CD4-positive, alpha-beta memory T cell (primary cell): ENCODE results near the gene KCNB1. TPM values are rescaled to one million over a fixed set of nuclear protein-coding genes. Genes with fewer than 3 reads are reported as not detected.
A peak's percentile ranks its signal among the peaks of the same experiment; 100 is the strongest.

Experiments used
- CTCF ChIA-PET: fragments of 350-600 bp; sonication (Branson Sonifier 250); formaldehyde crosslinking; loops from one replicate; lab custom pipeline; 2021; ENCODE audit warnings: inconsistent platforms; ENCODE audit not compliant: partially characterized antibody; lab: Charles Lee
- POLR2A ChIA-PET: fragments of 350-600 bp; sonication (Branson Sonifier 250); formaldehyde crosslinking; loops from one replicate; lab custom pipeline; 2021; ENCODE audit not compliant: partially characterized antibody; lab: Charles Lee
- DNase-seq, 5 donors: peaks; one replicate each; pipeline versions ENCODE4 v3.0.0 to v3.0.0-alpha.2; 2020 to 2022; ENCODE audit warnings: mixed read lengths in 1 of 5
- H3K27ac ChIP-seq: one replicate; pipeline ENCODE4 v1.7.0; 2013; ENCODE audit warnings: low read depth, low read length
- H3K27me3 ChIP-seq: 2 replicates; pipeline ENCODE4 v1.7.0; 2013; ENCODE audit warnings: mild to moderate bottlenecking, low read length, moderate library complexity; ENCODE audit not compliant: insufficient read depth
- H3K36me3 ChIP-seq: 2 replicates; pipeline ENCODE4 v1.7.0; 2013; ENCODE audit warnings: mild to moderate bottlenecking, low read length, moderate library complexity; ENCODE audit not compliant: insufficient read depth
- H3K4me1 ChIP-seq: 2 replicates; pipeline ENCODE4 v1.7.0; 2013; ENCODE audit warnings: mild to moderate bottlenecking, low read length, moderate library complexity; ENCODE audit not compliant: insufficient read depth
- H3K4me3 ChIP-seq, 2 donors: one replicate each; pipeline ENCODE4 v1.7.0; 2013; ENCODE audit warnings: low read length in 2 of 2, mild to moderate bottlenecking in 1 of 2
- H3K9me3 ChIP-seq, 2 donors: one replicate each; pipeline ENCODE4 v1.7.0; 2013; ENCODE audit warnings: low read length in 2 of 2, control low read depth in 1 of 2; ENCODE audit not compliant: control insufficient read depth in 1 of 2
- H3K27ac Mint-ChIP-seq, 7 donors: one replicate each; pipeline ENCODE4 v1.8.0; 2020 to 2021; ENCODE audit warnings: mixed read lengths in 7 of 7, mild to moderate bottlenecking in 6 of 7, inconsistent platforms in 3 of 7, moderate library complexity in 3 of 7
- H3K27me3 Mint-ChIP-seq, 2 donors: one replicate each; pipeline ENCODE4 v1.8.0; 2020 to 2021; ENCODE audit warnings: mixed read lengths in 2 of 2
- H3K36me3 Mint-ChIP-seq, 2 donors: one replicate each; pipeline ENCODE4 v1.8.0; 2020 to 2021; ENCODE audit warnings: mixed read lengths in 2 of 2, inconsistent platforms in 1 of 2, mild to moderate bottlenecking in 1 of 2
- H3K4me1 Mint-ChIP-seq, 4 donors: one replicate each; pipeline ENCODE4 v1.8.0; 2020 to 2021; ENCODE audit warnings: mixed read lengths in 4 of 4, mild to moderate bottlenecking in 1 of 4
- H3K4me3 Mint-ChIP-seq, 8 donors: one replicate each; pipeline ENCODE4 v1.8.0; 2020 to 2021; ENCODE audit warnings: mixed read lengths in 8 of 8, mild to moderate bottlenecking in 7 of 8, moderate library complexity in 6 of 8, inconsistent platforms in 3 of 8
- H3K9me3 Mint-ChIP-seq, 8 donors: one replicate each; pipeline ENCODE4 v1.8.0; 2020 to 2021; ENCODE audit warnings: mixed read lengths in 8 of 8, mild to moderate bottlenecking in 5 of 8, inconsistent platforms in 3 of 8, moderate library complexity in 1 of 8
- intact Hi-C: fragments of 100-400 bp; cut with micrococcal nuclease; formaldehyde crosslinking; loops from one replicate; pipeline ENCODE4 v1.15.1; 2023
- polyA plus RNA-seq, 2 donors: library from polyadenylated mRNA; unstranded; fragments of 300-500 nt; fragmentation: Illumina TruSeq; gene quantifications; one replicate each; pipeline ENCODE4 v1.2.3, GENCODE V29; 2021
- total RNA-seq, 2 experiments: library from RNA; stranded (reverse); gene quantifications; one replicate each; pipeline ENCODE4 v1.2.3, GENCODE V29; 2021

KCNB1 gene
- total and polyA plus RNA-seq, 4 experiments from 2014 or later, result 0.09 TPM; not detected in 3

- Mint-ChIP-seq H3K27me3 (peaks cover 3 to 22% of the 10 kb centered on the region in 2 donors), H3K4me1 (no peaks in the 10 kb centered on the region), H3K27ac (peak overlapping the region in 1 of 7 donors; percentile 4), H3K4me3 (no peak overlapping the region), H3K36me3 (no peaks in the 10 kb centered on the region), H3K9me3 (no peaks in the 10 kb centered on the region)
- no peaks in the 10 kb centered on the region for H3K36me3 ChIP-seq
- H3K4me3 ChIP-seq, result no peak overlapping the region
- H3K27me3 ChIP-seq, result no peaks in the 10 kb centered on the region
- POLR2A ChIA-PET, result no interaction called here
- CTCF ChIA-PET, result no interaction called here
- H3K4me1 ChIP-seq, result no peaks in the 10 kb centered on the region
- no peaks in the 10 kb centered on the region for H3K9me3 ChIP-seq
- no peak overlapping the region for H3K27ac ChIP-seq
- intact Hi-C loops, result no loop called here
- no peak for DNase-seq
Observed at GRCh38 chr20:49419785-49420184, 62.7 kb downstream of the KCNB1 start.

- no peaks in the 10 kb centered on the region for H3K36me3 Mint-ChIP-seq
- H3K4me3 ChIP-seq, result no peak overlapping the region
- POLR2A ChIA-PET, result no interaction called here
- H3K4me1 Mint-ChIP-seq, result no peaks in the 10 kb centered on the region
- no peaks in the 10 kb centered on the region for H3K9me3 ChIP-seq
- intact Hi-C loops, result no loop called here
- DNase-seq, result no peak
- peaks cover 6 to 25% of the 10 kb centered on the region in 2 donors for H3K27me3 Mint-ChIP-seq
- no peaks in the 10 kb centered on the region for H3K36me3 ChIP-seq
- no peak overlapping the region for H3K27ac ChIP-seq
- no peaks in the 10 kb centered on the region for H3K9me3 Mint-ChIP-seq
- CTCF ChIA-PET, result no interaction called here
- H3K4me1 ChIP-seq, result no peaks in the 10 kb centered on the region
- no peak overlapping the region for H3K27ac Mint-ChIP-seq
- H3K27me3 ChIP-seq, result no peaks in the 10 kb centered on the region
- H3K4me3 Mint-ChIP-seq, result no peak overlapping the region
Observed at GRCh38 chr20:49418809-49419208, 63.7 kb downstream of the KCNB1 start.

DNA sequence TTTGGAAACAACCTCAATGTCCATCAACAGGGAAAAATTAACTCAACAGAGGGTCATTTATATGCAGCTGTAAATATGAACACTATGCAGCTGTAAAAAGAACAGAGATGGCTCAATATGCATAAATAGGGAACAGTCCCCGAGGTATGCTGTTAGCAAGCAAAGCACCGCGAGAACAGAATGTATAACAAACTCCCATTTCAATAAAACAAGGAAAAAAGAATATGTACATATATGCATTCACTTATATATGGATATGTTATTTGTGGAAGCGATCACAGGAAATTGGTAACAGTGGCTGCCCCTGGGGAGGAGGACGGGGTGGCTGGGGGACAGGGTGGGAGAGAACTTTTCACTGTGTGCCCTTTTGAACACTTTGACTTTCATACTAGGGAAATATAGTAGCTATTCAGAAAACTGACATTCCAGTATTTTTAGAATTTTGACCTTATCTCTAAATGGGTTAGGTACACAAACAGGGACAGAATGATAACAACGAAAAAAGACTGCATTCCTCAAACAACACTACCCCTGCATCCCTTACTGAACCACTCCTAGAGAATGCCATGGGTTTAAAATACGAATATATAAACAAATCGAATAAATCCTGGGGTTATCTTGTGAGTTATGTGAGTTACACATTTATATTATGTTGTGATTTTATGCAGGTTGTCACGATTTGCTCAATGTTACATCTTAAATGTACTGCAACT, 64.5 kb downstream of the KCNB1 start:
- Histone ChIP-seq H3K36me3 (no peaks in the 10 kb centered on the region), H3K27me3 (no peaks in the 10 kb centered on the region), H3K4me1 (no peaks in the 10 kb centered on the region), H3K27ac (no peak overlapping the region), H3K4me3 (no peak overlapping the region), H3K9me3 (no peaks in the 10 kb centered on the region)
- ChIA-PET CTCF (no interaction called here), POLR2A (no interaction called here)
- Mint-ChIP-seq H3K27ac (no peak overlapping the region), H3K27me3 (peaks cover 13 to 21% of the 10 kb centered on the region in 2 donors), H3K36me3 (no peaks in the 10 kb centered on the region), H3K4me1 (no peaks in the 10 kb centered on the region), H3K9me3 (no peaks in the 10 kb centered on the region), H3K4me3 (no peak overlapping the region)
- no peak for DNase-seq
- intact Hi-C loops, result no loop called here

- POLR2A ChIA-PET, result no interaction called here
- no peaks in the 10 kb centered on the region for H3K36me3 ChIP-seq
- no peak overlapping the region for H3K4me3 ChIP-seq
- Mint-ChIP-seq H3K36me3 (no peaks in the 10 kb centered on the region), H3K27ac (no peak overlapping the region), H3K4me3 (no peak overlapping the region), H3K27me3 (peaks cover 19 to 26% of the 10 kb centered on the region in 2 donors), H3K4me1 (no peaks in the 10 kb centered on the region), H3K9me3 (no peaks in the 10 kb centered on the region)
- CTCF ChIA-PET, result no interaction called here
- H3K27ac ChIP-seq, result no peak overlapping the region
- H3K4me1 ChIP-seq, result no peaks in the 10 kb centered on the region
- intact Hi-C loops, result no loop called here
- H3K9me3 ChIP-seq, result no peaks in the 10 kb centered on the region
- no peaks in the 10 kb centered on the region for H3K27me3 ChIP-seq
- DNase-seq, result no peak
Observed at GRCh38 chr20:49415668-49416044, 66.8 kb downstream of the KCNB1 start.

- Mint-ChIP-seq H3K4me1 (no peaks in the 10 kb centered on the region), H3K27me3 (peaks cover 19 to 26% of the 10 kb centered on the region in 2 donors), H3K9me3 (no peaks in the 10 kb centered on the region), H3K4me3 (no peak overlapping the region), H3K27ac (no peak overlapping the region), H3K36me3 (no peaks in the 10 kb centered on the region)
- Histone ChIP-seq H3K27ac (no peak overlapping the region), H3K27me3 (no peaks in the 10 kb centered on the region), H3K9me3 (no peaks in the 10 kb centered on the region), H3K4me3 (no peak overlapping the region), H3K4me1 (no peaks in the 10 kb centered on the region), H3K36me3 (no peaks in the 10 kb centered on the region)
- DNase-seq, result no peak
- ChIA-PET CTCF (no interaction called here), POLR2A (no interaction called here)
- intact Hi-C loops, result no loop called here
Observed at GRCh38 chr20:49415005-49415667, 67.3 kb downstream of the KCNB1 start.

GRCh38 chr20:49413677-49414076, 68.8 kb downstream of the KCNB1 start:
- Histone ChIP-seq H3K4me3 (no peak overlapping the region), H3K27me3 (no peaks in the 10 kb centered on the region), H3K4me1 (no peaks in the 10 kb centered on the region), H3K27ac (no peak overlapping the region), H3K9me3 (no peaks in the 10 kb centered on the region), H3K36me3 (no peaks in the 10 kb centered on the region)
- intact Hi-C loops, result no loop called here
- ChIA-PET CTCF (no interaction called here), POLR2A (no interaction called here)
- Mint-ChIP-seq H3K4me1 (no peaks in the 10 kb centered on the region), H3K36me3 (no peaks in the 10 kb centered on the region), H3K27me3 (peaks cover 25 to 32% of the 10 kb centered on the region in 2 donors), H3K9me3 (no peaks in the 10 kb centered on the region), H3K27ac (no peak overlapping the region), H3K4me3 (no peak overlapping the region)
- no peak for DNase-seq

DNA sequence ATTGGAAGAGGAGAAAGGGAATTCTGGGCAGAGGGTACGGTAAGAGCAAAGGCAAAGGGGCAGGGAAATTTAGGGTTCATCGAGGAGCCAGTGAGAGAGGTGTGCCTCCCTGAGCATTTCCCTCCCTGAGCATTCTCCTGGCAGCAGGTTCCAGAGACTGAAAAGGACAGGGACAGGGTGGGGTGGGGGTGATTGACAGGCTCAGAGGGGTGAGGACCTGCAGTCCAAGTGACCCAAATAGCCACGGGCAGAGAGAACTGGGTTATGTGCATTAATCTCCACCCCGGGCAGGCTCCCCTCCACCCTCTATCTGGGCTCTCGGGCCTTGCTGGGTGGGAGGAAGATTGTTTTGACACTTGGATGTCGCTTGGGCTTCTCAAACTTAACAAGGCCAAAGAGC, 69.5 kb downstream of the KCNB1 start:
- Mint-ChIP-seq H3K36me3 (no peaks in the 10 kb centered on the region), H3K4me3 (no peak overlapping the region), H3K27ac (no peak overlapping the region), H3K9me3 (no peaks in the 10 kb centered on the region), H3K4me1 (no peaks in the 10 kb centered on the region), H3K27me3 (peaks cover 25 to 34% of the 10 kb centered on the region in 2 donors)
- H3K27me3 ChIP-seq, result no peaks in the 10 kb centered on the region
- H3K4me1 ChIP-seq, result no peaks in the 10 kb centered on the region
- H3K9me3 ChIP-seq, result no peaks in the 10 kb centered on the region
- intact Hi-C loops, result no loop called here
- ChIA-PET CTCF (no interaction called here), POLR2A (no interaction called here)
- H3K36me3 ChIP-seq, result no peaks in the 10 kb centered on the region
- no peak overlapping the region for H3K27ac ChIP-seq
- no peak for DNase-seq
- H3K4me3 ChIP-seq, result no peak overlapping the region
